Gastroesophageal sphincter (tissue), 4 donors: ENCODE results near the gene STN1. TPM values are rescaled to one million over a fixed set of nuclear protein-coding genes. Genes with fewer than 3 reads are reported as not detected.

Experiments used
- ATAC-seq: fragments of 150-250 bp; one replicate; pipeline ENCODE4 v1.9.1; 2016; ENCODE audit warnings: mild to moderate bottlenecking, moderate library complexity
- H3K27ac ChIP-seq, 4 donors: fragments of 200-600 bp; sonication (generic) in 3 of 4; 1 replicate in 3 of 4; 2 replicates in 1 of 4; pipeline ENCODE4 v1.5.1; 2016 to 2019
- H3K27me3 ChIP-seq: fragments of 200-600 bp; sonication (generic); one replicate; pipeline ENCODE4 v1.5.1; 2019
- H3K36me3 ChIP-seq, 2 donors: fragments of 200-600 bp; sonication (generic); one replicate each; pipeline ENCODE4 v1.5.1; 2019; ENCODE audit warnings: control low read depth in 1 of 2
- H3K4me1 ChIP-seq, 3 donors: fragments of 200-600 bp; sonication (generic); 1 replicate in 2 of 3; 2 replicates in 1 of 3; pipeline ENCODE4 v1.5.1; 2016 to 2019; ENCODE audit warnings: control low read depth in 2 of 3
- H3K4me3 ChIP-seq, 2 donors: fragments of 200-600 bp; sonication (generic); one replicate each; pipeline ENCODE4 v1.5.1; 2019; ENCODE audit warnings: mild to moderate bottlenecking in 1 of 2, moderate library complexity in 1 of 2
- H3K9me3 ChIP-seq, 3 donors: fragments of 200-600 bp; sonication (generic); one replicate each; pipeline ENCODE4 v1.5.1; 2017 to 2019; ENCODE audit warnings: control low read depth in 2 of 3
- EP300 ChIP-seq: sonication (generic); formaldehyde crosslinking; IDR thresholded peaks from one replicate; pipeline ENCODE4 v1.6.1; 2017; ENCODE audit warnings: antibody characterized with exemption, mild to moderate bottlenecking
- POLR2A ChIP-seq, 2 donors: fragments of 450-650 bp; IDR thresholded peaks; one replicate each; pipeline ENCODE4 v1.6.1; 2017; ENCODE audit warnings: antibody characterized with exemption in 2 of 2, mild to moderate bottlenecking in 2 of 2, moderate library complexity in 1 of 2
- POLR2AphosphoS5 ChIP-seq: sonication (generic); formaldehyde crosslinking; IDR thresholded peaks from one replicate; pipeline ENCODE4 v1.6.1; 2017; ENCODE audit warnings: antibody characterized with exemption
- WGBS, 2 donors: methylation state at CpG; one replicate each; pipeline ENCODE4 v1.1.5; 2018; ENCODE audit warnings: low coverage in 1 of 2; 5-methylcytosine and 5-hydroxymethylcytosine counted together
- total RNA-seq, 4 donors: library from RNA; depleted of rRNA; stranded (reverse); fragments of >200 nt; gene quantifications; one replicate each; pipeline ENCODE4 v1.1.0, GENCODE V29; 2016
- TF ChIP-seq, protein P1 (sequence below), 4 experiments: fragments of 200-600 bp in 2 of 4; fragments of 450-650 bp in 2 of 4; sonication (generic) in 1 of 4; IDR thresholded peaks; one replicate each; pipeline ENCODE4 v1.5.1; 2017 to 2019; ENCODE audit warnings: antibody characterized with exemption in 4 of 4, mild to moderate bottlenecking in 2 of 4, moderate library complexity in 2 of 4

Gene STN1
- total RNA-seq, 4 donors from 2014 or later = 17.1 to 31.6 (median 29.6) TPM

DNA sequence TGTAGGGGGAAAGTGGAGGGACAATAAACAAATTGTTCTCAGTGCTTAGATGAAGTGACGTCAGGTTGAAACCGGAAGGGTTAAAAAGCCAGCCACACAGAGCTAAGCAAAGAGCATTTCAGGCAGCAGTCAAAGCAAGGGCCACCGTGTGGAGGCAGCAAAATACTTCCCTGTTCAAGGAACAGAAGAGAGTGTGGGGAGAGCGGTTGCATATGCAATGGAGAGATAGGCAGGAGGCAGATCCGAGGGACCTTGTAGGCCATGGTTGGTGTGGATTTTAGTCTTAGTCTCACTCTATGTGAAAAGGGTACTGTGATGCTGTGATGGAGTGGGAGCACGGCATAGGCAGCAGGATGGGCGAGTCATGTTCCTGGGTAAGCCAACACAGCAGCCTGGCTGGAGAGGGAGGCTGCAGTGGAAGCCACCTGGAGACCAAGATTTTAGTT is 3.8 kb upstream of the STN1 start:
- no peak for ATAC-seq
- H3K27me3 ChIP-seq = no peaks in the 10 kb centered on the region
- no peaks in the 10 kb centered on the region for H3K36me3 ChIP-seq
- H3K27ac ChIP-seq = no peak overlapping the region
- WGBS, 2 donors = 43 to 53% methylated on average over 7 of the region's 7 CpGs
- no peaks in the 10 kb centered on the region for H3K9me3 ChIP-seq
- TF ChIP-seq, protein P1, sequence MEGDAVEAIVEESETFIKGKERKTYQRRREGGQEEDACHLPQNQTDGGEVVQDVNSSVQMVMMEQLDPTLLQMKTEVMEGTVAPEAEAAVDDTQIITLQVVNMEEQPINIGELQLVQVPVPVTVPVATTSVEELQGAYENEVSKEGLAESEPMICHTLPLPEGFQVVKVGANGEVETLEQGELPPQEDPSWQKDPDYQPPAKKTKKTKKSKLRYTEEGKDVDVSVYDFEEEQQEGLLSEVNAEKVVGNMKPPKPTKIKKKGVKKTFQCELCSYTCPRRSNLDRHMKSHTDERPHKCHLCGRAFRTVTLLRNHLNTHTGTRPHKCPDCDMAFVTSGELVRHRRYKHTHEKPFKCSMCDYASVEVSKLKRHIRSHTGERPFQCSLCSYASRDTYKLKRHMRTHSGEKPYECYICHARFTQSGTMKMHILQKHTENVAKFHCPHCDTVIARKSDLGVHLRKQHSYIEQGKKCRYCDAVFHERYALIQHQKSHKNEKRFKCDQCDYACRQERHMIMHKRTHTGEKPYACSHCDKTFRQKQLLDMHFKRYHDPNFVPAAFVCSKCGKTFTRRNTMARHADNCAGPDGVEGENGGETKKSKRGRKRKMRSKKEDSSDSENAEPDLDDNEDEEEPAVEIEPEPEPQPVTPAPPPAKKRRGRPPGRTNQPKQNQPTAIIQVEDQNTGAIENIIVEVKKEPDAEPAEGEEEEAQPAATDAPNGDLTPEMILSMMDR (IDR thresholded peaks at IDR 0.05) = no peak
- TF ChIP-seq POLR2A (IDR thresholded peaks at IDR 0.05) (no peak), EP300 (no peak)
- no peak overlapping the region for H3K4me3 ChIP-seq
- H3K4me1 ChIP-seq = peaks cover 0 to 15% (median 5%) of the 10 kb centered on the region in 3 donors

DNA sequence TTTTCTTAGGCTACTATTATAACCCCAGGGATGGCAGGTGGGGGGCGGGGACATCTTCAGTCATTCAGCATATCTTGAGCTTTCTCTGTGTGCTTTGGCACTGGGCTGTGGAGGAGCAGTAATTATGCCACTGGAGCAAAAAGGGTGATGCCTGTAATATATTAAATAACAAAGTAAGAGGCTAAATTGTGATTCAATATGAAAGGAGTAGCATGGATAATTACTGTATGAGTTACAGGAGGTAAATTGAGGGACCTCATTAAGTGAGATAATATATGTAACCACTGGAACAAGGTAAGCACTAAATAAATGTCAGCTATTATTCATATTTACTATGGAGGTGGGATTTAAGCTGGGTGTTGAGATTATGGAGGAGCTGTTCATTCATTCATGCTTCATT is 3.3 kb upstream of the STN1 start:
- no peaks in the 10 kb centered on the region for H3K36me3 ChIP-seq
- peaks cover 0 to 20% (median 6%) of the 10 kb centered on the region in 3 donors for H3K4me1 ChIP-seq
- no peak for TF ChIP-seq POLR2A (IDR thresholded peaks at IDR 0.05)
- TF ChIP-seq, protein P1 (IDR thresholded peaks at IDR 0.05) = no peak
- TF ChIP-seq POLR2AphosphoS5 = no peak
- TF ChIP-seq EP300 = no peak
- no peak overlapping the region for H3K27ac ChIP-seq
- no peaks in the 10 kb centered on the region for H3K27me3 ChIP-seq
- no peaks in the 10 kb centered on the region for H3K9me3 ChIP-seq
- WGBS, 2 donors = 100% methylated on average over 1 of the region's 1 CpG; no CpG with 5 or more reads in 1 of the 2 donors
- H3K4me3 ChIP-seq = no peak overlapping the region
- no peak for ATAC-seq

DNA sequence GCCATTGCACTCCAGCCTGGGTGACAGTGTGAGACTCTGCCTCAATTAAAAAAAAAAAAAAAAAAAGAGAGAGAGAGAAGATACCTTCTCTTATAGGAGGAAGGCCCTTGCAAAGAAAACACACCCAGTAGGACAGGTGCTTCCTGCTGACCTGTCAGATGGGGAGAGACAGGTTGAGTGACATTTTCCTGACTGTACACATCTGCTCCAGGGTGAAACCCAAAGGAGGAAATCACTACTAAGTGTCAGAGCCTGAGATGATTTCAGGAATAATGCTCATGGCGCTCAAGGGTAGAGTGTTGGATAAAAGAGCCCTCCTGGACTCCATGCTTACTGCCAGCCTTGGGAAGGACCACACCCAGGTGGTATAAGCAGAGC is 1.7 kb upstream of the STN1 start:
- ATAC-seq = no peak
- Histone ChIP-seq H3K27me3 (no peaks in the 10 kb centered on the region), H3K36me3 (no peaks in the 10 kb centered on the region), H3K9me3 (no peaks in the 10 kb centered on the region), H3K4me3 (no peak overlapping the region), H3K4me1 (peaks cover 0 to 33% (median 13%) of the 10 kb centered on the region in 3 donors), H3K27ac (no peak overlapping the region)
- 100% methylated on average over 1 of the region's 1 CpG; no CpG with 5 or more reads in 1 of the 2 donors for WGBS, 2 donors
- TF ChIP-seq POLR2AphosphoS5 (no peak), POLR2A (IDR thresholded peaks at IDR 0.05) (no peak), EP300 (no peak)
- TF ChIP-seq, protein P1 (IDR thresholded peaks at IDR 0.05) = no peak

DNA sequence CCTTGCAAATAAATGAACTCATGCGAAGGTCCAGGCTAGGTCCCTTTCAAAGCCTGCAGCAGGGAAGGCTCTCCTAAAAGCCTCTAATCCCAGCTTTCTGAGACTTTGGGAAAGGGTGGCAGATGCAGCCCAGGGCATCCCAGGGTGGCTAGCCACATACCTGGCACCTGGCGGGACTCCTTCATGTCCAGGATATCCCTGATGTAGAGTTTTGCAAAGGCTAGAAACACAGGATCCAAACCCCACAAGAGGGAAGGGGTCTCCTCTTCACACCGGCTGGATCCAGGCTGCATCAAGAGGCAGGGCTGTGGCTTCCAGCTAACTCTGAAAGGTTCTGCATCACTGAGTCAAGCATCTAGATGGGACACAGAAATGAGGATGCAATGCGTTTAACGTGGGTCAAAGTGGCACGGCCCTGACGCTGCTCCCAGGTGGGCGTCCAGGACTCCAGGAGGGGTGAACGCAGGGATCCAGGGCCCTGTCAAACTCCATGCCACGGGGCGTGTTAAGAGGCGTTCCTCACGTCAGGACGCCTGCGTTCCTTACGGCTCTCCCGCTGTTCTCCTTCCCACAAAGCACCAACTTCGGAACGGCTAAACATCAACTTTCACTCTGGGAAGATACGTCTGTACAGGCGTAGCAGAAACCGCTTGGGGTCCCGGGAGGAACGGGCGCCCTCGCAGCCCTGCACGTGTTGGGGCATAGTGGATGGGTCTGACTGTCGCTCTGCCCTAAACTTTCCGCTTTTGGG is 507 bp downstream of the STN1 start:
- no peaks in the 10 kb centered on the region for H3K9me3 ChIP-seq
- no peaks in the 10 kb centered on the region for H3K27me3 ChIP-seq
- peak overlapping the region; percentile 92 to 98 (median 94) for H3K27ac ChIP-seq
- peak; percentile 27 for ATAC-seq
- WGBS, 2 donors = 2 to 17% methylated on average over 2 to 14 of the region's 29 CpGs
- H3K4me3 ChIP-seq = peak overlapping the region; percentile 71 to 78
- TF ChIP-seq POLR2A (IDR thresholded peaks at IDR 0.05) = no peak
- TF ChIP-seq POLR2AphosphoS5 = no peak
- no peak for TF ChIP-seq EP300
- TF ChIP-seq, protein P1 (IDR thresholded peaks at IDR 0.05) = no peak
- H3K36me3 ChIP-seq = peaks cover 0 to 9% of the 10 kb centered on the region in 2 donors
- H3K4me1 ChIP-seq = peaks cover 0 to 33% (median 13%) of the 10 kb centered on the region in 3 donors

DNA sequence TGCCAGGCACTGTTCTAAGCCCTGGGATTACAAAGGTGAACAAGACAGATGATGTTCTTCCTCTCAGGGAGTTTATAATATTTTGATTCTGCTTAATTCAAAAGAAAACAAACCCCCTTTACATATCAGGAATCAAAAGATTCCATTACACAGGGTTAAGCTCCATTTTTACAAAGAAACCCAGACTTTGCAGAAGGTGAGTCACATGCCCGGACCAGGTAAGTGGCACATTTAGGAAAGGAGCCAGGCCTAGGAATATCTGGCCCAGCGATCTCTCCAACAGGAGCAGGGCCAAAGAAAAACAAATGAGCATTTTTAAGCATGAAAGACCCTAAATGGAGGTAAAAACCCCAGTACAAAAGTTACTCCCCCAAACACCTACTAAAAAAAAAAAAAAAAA is 1.1 kb downstream of the STN1 start:
- H3K36me3 ChIP-seq = peaks cover 0 to 10% of the 10 kb centered on the region in 2 donors
- no peak for ATAC-seq
- peak overlapping the region; percentile 71 to 78 for H3K4me3 ChIP-seq
- H3K9me3 ChIP-seq = no peaks in the 10 kb centered on the region
- WGBS, 2 donors = 32 to 38% methylated on average over 2 of the region's 2 CpGs
- no peak for TF ChIP-seq EP300
- TF ChIP-seq POLR2A (IDR thresholded peaks at IDR 0.05) = no peak
- TF ChIP-seq, protein P1 (IDR thresholded peaks at IDR 0.05) = no peak
- no peak for TF ChIP-seq POLR2AphosphoS5
- peak overlapping the region; percentile 7 to 98 (median 94) for H3K27ac ChIP-seq
- peaks cover 0 to 33% (median 13%) of the 10 kb centered on the region in 3 donors for H3K4me1 ChIP-seq
- H3K27me3 ChIP-seq = no peaks in the 10 kb centered on the region
